Sciatic nerve (tissue), 2 donors: Measurements from ENCODE around the gene DBX1. TPM values are rescaled to one million over a fixed set of nuclear protein-coding genes. Genes with fewer than 3 reads are reported as not detected.

Experiments
- ATAC-seq: fragments of 200-7000 bp; cut with Tn5 transposase; one replicate; pipeline ENCODE4 v1.9.1; 2020; ENCODE audit warnings: mild to moderate bottlenecking, moderate library complexity
- DNase-seq: peaks from one replicate; pipeline ENCODE4 v3.0.0-alpha.2; 2020; ENCODE audit warnings: low spot score
- intact Hi-C: fragments of 100-400 bp; cut with DNase I; formaldehyde crosslinking; loops from one replicate; pipeline ENCODE4 v1.14.2; 2022
- total RNA-seq: library from RNA; stranded (reverse); fragmentation: NEBNext Ultra II Directional; extraction: Animal tissue kit (Norgen Biotek cat#: 25700); gene quantifications from one replicate; pipeline ENCODE4 v1.2.1, GENCODE V29; 2021
- donor health status: DM: no; HTN: no; CAD: no.
- donor health status: DM: no; HTN: no; CAD: no.

DBX1 gene
- total RNA-seq, 1 donor from 2014 or later, result not detected

DNA sequence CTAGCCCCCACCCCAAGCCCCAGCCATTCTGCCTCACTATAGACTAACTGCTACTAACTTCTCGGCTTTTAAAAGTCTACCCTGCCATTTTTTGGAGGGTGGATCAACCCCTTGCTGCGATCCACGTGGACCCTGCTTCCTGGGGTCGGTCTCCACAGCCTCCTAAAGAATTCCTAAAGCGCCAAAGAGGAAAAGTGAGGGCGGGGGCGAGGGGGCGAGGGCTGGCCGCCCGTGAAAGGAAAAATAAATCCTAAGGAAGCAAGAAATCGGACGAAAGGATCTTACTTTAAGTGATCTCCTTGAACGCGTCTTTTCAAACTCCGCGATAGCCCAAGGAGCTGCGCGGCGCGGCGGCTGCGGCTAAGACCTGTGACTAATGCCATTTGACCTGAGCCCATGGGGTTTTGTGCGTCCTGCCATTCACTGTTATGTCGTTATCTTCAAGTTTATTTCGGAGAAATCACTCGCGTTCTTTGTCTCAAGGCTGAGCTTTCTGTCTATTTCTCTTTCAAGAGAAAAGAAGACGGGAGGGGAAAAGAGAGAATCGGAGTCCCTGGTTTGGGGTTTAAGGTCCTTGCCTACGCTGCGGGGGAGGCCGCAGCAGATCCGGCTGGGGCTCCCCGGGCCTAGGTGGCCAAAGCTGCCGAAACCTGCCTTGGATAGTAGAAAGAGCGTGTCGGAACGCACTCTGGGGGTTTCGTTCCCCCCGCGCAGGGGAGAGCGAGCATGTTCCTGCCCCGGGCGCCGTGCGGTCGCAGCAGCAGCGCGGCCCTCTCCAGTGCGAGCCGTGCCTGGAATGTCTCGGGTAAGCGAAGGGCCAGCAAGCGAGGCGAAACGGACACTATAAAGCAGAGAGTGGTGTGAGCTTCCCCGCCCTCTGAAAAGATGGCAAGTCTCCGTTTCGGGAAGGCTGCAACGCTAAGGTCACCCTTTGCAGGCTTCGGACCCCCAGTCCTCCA lies 2.8 kb upstream of the DBX1 start:
- intact Hi-C loops, result no loop called here
- DNase-seq (no peak), ATAC-seq (no peak)

DNA sequence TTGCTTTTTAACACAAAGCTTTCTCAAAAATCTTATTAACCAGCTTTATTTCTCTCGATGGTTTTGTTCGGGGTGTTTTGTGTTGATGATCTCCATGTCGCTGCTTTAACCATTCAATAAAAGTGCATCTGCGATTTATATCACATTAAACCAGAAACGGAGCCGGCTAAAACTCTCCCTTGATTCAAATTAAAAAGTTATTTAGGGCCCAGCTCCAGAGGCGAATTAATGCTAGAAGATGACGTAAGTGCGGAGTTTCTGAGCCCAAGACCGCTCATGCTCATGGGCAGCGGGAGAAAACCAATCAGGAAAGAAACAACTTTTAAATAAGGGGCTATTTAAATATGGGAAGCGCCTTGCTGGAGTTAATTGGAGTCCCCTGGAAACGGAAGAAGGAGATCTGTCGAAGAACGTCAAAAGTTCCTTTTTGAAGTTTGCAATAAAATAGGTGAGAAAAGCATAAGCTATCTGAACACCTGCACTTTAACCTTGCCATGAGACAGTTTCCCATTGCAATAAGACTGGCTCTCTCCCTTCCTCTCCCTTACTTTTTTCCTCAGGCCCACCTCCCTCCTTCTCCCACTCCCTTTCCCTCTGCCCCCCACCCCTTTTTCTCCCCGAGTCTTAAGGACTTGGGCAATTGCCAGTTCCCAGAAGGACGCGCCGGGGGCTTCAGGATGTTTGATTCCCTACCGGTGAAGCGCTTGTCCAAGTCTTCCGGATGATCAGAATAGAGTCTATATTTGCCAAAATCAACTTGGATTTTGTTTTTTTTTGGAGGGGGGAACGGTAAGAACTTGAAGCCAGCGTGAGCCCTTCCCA lies 1.9 kb upstream of the DBX1 start:
- no peak for ATAC-seq
- no peak for DNase-seq
- intact Hi-C loops, result no loop called here

DNA sequence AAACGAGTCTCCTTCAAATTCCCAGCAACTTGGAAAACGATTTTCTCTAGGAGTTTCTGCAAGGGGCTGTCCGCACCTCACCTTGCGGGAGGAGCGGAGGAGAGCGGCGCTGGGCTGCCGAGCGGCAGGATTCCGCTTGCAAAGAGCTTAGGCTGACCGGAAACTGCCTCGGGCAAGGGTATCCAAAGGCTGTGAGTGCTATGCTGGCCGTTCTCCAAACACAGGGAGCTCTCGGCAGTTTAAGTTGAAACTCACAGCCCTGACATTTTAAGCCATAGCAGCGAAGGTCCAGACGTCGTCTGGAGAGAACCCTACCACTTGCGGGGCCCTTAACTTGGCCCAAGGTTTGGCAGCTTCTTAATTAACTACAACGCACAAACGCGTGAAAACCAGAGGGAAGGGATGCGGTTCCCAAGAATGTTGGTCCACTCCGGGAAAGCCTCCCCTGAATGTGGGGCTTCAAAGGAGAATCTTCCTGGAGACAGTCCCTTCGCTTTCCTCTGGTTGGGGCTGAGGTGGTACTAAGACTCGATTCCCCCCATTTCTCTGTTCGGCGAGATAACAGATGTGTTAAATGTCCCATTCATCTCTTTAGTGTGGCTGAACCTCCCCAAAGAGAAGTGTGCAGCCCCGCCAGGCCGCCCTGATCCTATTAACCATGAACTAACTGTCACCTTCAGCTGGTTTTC lies 1.1 kb upstream of the DBX1 start:
- intact Hi-C loops, result no loop called here
- DNase-seq (no peak), ATAC-seq (no peak)

DNA sequence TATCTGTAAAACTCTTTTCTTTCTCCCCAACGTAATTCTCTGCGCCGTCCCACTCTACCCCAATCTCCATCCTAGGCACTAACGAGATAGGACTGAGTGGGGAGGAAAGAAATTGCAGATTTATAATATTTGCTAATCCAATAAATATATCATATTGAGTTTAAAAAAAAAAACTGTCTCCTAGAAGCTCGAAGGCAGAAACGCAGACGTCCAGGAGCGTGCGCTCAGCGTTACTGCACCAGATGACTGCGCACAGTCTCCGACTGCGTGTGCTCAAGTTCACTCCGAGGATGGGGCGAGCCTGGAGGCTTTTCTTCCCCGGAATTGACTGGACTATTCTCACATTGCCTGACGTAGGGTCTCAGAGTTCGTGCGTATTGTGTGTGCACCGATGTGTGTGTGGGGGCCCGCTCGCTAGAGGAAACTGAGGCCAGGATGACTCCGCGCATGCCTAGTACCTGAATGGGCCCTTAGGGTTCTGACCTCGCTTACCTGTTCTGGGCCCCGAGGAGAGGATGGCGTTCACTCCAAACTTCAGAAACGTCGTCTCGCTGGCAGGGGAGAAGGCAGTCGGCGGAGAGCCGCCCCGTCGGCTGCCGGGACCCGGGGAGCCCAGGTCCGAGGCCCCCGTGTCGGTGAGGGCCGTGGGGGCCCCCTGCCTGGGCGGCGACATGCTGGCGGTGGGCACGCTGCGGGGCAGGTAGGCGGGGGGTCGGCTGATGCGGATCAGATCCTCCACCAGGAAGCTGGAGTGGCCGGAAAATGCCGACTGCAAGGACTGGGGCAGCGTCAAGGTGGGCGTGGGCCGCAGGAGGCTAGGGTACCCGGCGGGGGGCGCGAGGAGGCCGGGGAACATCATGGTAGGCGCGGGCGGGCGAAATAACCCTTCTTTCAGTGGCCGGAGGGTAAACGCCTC lies 551 bp downstream of the DBX1 start:
- intact Hi-C loops, result no loop called here
- ATAC-seq, result no peak
- no peak for DNase-seq

DNA sequence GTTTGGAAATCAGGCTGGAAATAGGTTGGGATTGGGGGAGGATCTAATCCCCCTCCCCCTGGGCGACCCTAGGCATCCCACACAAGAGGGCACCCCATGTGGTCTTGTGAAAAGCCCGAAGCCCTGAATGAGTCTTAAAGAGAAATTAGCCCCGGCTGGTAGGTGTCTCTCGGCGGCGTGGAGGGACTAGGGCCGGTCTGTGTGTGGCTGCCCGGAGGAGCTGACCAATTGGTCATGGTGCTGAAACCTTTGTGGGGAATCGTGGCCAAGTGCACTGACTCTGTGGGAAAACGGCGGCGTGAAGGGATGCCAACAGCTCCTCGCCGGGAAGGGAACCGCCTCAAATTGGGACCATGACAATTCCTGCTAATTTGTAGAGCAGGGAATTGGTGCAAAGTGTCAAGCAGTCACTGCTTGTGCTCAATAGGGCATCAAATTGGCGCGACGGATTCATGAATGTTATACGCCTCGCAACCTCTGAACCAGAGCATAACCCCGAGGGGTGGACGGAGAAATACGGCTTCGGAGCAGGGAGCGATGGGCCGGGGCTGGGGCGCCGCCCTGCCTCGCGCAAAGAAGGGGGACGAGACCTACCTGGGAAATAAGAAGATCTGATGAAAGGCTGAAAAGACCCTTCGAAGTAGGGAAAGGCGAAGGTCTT lies 1.5 kb downstream of the DBX1 start:
- ATAC-seq (peak; percentile 60), DNase-seq (peak; percentile 70)
- intact Hi-C loops, result no loop called here

DNA sequence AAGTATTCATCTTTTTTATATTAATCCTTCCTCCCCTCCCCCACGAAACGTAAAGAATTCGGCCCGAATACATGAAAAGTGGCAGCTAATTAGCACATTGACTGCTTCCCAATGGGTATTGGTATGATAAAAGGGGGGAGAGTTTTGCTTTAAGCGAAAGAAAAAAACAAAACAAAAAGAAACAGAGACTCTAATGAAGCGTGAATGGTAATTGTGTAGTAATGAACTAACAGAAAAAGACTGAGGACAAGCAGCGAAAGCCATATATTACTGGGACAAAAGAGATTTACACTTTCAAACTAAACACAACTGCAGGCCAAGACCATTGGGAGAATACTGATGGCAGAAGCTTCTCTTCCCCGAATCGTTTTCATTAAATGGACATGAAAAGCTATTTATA lies 2.5 kb downstream of the DBX1 start:
- intact Hi-C loops, result no loop called here
- ATAC-seq, result no peak
- DNase-seq, result no peak

DNA sequence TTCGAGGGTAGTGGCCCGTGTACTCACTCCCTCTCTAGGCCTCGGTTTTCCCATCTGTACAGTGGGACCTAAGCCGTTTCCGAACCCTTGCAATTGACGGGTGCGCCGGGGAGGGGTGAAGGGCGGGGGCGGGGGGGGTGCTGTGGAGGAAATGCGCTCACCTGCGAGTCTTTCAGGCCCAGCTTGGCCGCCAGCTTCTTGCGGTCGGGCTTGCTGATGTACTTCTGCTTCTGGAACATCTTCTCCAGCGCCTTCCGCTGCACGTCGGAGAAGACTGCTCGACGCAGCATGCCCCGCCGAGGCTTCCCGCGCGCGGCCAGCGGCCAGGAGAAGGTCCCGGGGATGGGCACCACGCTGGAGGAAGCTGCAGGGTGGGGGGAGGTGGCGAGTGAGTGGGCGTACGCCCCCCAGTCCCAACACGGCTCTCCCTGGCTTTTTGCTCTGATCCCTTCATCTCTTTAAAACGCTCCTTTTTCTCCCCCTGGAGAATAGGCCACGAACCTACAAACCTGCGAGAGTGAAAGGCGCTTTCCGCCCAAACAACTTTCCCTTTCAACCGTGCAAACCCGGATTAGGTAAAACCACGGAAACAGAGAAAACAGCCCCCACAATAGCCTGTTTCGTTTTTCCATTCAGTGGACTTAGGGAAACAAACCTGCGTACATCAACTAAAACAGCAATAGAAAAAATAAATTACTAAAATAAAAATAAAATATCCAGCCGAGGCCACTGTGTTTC lies 3.2 kb downstream of the DBX1 start:
- intact Hi-C loops, result no loop called here
- no peak for ATAC-seq

DNA sequence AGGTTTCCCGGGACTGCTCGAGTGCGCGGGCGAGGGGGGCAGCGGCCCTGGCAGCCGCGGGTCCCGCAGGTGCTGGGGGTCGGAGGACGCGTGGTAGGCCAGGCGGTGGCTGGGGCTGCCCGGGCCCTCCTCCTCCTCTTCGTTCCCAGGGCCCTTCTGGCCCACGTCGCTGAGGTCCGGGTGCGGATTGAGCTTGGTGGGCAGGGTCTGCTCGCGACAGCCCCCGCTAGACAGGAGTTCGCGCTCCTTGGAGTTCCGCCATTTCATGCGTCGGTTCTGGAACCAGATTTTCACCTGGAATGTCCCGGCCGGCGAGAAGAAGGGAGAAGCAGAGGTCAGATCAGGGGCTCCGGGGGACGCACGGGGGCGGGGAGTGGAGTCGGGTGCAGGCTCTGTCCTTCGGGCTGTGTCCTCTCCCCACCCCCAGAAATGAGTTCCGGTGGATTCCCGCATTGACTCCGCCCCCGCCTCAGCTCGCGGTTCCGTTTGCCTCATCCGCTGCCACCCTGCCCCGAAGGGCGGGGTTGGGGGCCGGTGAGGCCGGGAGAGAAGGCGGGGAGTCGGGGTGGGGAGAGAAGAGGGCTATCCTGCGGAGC lies 3.9 kb downstream of the DBX1 start:
- ATAC-seq, result no peak
- DNase-seq, result no peak
- intact Hi-C loops, result no loop called here

More for the DNA sequence above, 3.2 kb downstream of the DBX1 start:
- no peak for DNase-seq

DNA sequence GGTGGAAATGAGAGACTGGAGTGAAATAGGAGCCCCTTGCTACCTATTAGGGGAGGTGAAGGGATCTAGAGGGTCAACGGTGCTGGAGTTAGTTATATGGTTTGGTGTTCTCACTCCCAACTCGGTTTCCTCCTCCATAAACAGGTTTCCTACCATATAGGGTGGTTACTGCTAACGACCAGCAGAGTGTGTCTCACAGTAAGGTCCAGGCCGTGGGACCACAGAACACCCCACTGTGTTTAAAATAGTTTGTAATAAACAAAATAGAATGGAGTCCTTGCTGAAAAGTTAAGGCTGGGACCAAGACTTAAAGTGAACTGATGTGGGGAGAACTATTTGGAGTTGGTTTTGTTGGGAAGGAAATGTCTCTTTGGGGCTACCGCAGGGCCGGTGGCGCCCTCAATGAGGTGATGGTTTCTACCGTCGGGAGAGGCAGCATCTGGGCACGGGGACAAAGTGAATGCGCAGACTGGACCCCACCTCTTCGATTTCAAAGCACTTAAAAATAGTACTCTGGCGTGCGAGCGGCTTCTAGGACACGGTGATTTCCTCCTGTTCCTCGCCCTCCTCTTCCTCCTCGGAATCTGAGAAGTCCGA lies 4.5 kb downstream of the DBX1 start:
- DNase-seq, result no peak
- intact Hi-C loops, result no loop called here
- no peak for ATAC-seq

DNA sequence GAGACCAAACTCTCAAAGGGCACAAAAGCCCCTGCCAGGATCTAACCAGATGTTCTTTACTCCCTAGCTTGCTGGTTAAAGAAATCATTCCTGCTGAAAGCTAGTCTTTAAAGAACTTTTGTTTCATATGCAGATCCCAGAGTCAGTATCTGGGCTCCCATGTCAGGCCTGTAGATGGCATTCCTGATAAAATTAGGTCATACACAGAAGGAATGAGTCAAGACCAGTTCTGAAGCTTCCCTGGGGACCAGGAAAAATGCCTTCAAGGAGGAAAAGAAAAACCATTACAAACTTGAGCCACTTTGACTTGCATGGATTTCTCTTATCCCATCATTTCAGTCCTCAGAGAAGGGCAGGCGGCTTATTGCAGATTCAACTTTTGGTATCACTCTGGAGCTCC lies 5.9 kb downstream of the DBX1 start:
- intact Hi-C loops, result no loop called here
- no peak for DNase-seq
- no peak for ATAC-seq

DNA sequence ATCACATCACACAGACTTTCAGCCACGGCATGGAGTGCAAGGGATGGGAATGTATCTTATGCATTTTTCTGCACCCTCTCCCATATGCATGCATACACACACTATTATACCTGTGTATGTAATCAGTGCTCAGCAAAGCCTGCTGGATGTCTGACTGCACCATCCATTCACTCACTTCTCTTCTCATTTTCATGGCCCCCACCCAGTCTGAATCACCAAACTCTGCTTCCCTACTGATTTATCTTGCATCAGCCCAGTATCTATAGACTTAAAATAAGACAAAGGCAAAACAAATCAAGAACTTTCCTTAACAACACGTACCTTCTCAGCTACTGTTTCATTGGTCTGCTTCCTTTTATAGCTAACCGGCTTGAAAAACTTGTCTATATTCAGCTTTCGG lies 21.6 kb downstream of the DBX1 start:
- ATAC-seq (no peak), DNase-seq (no peak)
- intact Hi-C loops, result no loop called here

DNA sequence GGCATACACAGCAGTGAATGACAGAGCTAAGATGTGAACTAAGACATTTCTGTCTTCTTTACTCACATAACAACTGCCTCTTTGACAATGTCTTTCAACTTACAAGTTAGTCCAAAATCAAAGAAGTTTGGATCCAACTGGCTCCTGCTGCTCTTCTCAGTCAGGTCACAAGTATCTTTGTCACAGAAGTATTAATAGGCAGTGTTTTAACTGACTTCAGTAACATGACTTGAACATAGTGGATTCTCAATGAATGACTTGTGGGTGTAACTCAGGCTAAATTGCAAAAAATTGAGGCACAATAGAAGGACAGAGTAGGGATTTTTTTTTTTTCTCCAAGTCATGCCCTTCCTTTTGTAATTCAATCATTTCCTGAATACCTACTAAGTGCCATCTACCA lies 22.6 kb downstream of the DBX1 start:
- DNase-seq (no peak), ATAC-seq (no peak)
- intact Hi-C loops, result no loop called here

DNA sequence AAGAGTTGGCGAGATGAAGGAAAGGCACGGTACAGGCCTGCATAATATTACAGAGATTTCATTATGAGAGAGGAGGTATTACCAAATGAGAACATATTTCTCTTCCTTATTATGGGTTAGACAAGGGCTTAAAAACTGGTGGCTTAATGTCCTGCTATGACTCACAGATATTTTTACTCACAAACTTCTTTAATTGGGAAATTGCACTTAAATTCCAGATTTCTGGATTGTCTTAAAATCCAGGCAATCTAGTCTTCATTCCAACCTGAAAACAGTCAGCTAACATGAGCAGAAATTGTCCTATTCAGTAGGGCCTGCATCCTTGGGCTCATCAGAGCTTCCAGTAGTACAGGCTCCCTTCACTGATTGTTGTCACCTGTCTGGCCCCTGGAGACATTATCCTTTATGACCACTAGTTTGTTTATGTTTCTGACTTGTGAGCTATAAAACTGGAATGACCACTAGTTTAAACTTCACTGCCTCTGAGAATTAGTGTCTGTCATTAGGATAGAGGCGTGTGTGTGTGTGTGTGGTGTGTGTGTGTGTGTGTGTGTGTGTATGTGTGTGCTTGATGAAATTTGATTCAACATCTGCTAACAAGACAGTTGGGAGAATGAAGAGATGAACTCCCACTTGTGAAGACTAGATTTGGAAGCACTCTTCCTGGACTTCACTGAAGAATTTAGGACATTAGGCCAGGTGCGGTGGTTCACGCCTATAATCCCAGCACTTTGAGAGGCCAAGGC lies 25.1 kb downstream of the DBX1 start:
- intact Hi-C loops, result no loop called here
- DNase-seq (no peak), ATAC-seq (no peak)

DNA sequence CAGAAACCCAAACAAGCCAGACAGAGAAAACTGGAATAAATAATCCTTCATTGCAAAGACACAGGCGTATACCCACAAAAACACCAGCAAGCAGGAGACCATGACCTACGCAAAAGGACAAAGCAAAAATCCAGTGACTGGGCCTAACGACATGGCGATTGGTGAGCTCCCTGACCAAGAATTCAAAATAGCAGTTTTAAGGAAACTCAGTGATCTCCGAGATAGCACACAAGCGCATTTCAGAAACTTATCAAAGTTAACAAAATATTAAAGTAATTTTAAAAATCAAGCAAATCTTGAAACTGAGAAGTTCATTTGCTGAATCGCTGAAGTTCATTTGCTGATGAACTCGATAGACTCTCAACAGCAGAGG lies 27.6 kb downstream of the DBX1 start:
- no peak for DNase-seq
- intact Hi-C loops, result loop anchor here (2.0 kb wide), 1 partner anchor 182 kb away; no protein-coding TSS in a partner anchor
- ATAC-seq, result no peak

DNA sequence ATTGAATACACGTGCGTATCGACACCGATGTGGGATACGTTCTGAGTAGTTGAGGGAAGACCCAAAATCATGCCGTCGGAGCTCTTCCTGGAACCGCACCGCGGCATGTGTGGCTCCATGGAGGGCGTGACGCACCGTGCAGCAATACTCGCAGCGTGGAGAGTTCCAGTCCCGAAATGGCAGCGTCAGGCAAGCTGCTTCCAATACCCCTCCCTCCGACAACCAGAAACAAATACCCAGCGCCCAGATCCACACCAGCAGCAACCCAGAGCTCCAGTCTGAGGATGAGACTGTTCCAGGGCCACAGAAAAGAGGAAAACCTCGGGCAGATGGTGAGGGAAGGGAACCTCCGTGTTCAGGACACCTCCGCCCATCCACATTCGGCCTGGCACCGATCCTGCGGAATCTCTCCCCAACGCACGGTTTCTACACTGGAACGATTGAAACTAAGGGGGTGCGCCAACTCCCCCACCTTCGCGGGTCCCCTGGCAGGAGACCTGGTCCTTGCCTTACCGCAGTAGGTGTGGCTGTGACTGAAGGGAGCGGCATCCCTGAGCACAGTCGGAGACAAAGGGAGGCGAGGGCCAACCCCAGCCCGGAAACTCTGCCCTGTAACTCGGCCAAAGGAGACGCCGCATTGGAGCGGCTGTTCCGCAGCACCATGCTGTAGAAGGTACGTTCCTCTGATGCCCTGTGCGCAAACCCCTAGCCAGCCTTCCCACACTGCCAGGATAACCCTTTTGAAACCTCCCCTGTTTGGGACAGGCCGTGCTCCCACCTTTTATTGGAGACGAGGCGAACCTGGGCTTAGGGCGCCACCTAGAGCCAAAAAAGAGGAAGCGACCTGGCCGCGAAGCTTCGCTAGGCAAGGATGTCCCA lies 28.2 kb downstream of the DBX1 start:
- intact Hi-C loops, result loop anchor here (2.0 kb wide), 1 partner anchor 181 kb away; no protein-coding TSS in a partner anchor
- DNase-seq, result peak; percentile 80
- ATAC-seq, result peak; percentile 77
